Amygdala (tissue), 56 donors: Measurements from ENCODE around the gene SERGEF.

Source experiments
- DNase-seq, 56 donors: peaks; one replicate each; lab custom pipeline; 2025; lab: John Stamatoyannopoulos, UW

SERGEF gene

GRCh38 chr11:18012906-18013781 is at the start of gene SERGEF:
SERGEF (minus strand) TSS chr11:18013047; CDS start chr11:18013010, 37 bp downstream.
- peak in 55 of 56 donors; percentile 8 to 91 (median 74) for DNase-seq

- DNase-seq = no peak
Observed at GRCh38 chr11:18061351-18061750, 48.5 kb upstream of the SERGEF start.

GRCh38 chr11:18056561-18057181 is 43.8 kb upstream of the SERGEF start:
- no peak for DNase-seq

GRCh38 chr11:18054511-18055103 is 41.8 kb upstream of the SERGEF start:
- DNase-seq = no peak

GRCh38 chr11:18050848-18051247 is 38.0 kb upstream of the SERGEF start:
- DNase-seq = no peak

- peak in 2 of 56 donors; percentile 6 to 9 for DNase-seq
Observed at GRCh38 chr11:18046116-18046777, 33.4 kb upstream of the SERGEF start, which contains the start of gene TPH1. TPH1 (minus strand) TSS chr11:18046269; CDS start chr11:18040762, 5,507 bp downstream.

- no peak for DNase-seq
Observed at GRCh38 chr11:18036456-18036855, 23.6 kb upstream of the SERGEF start.

- DNase-seq = no peak
Observed at GRCh38 chr11:18027475-18027874, 14.6 kb upstream of the SERGEF start.

GRCh38 chr11:18022419-18022818 is 9.6 kb upstream of the SERGEF start:
- no peak for DNase-seq

GRCh38 chr11:18019650-18020049 is 6.8 kb upstream of the SERGEF start:
- no peak for DNase-seq

GRCh38 chr11:18016789-18017188 is 3.9 kb upstream of the SERGEF start:
- DNase-seq = no peak

GRCh38 chr11:18014876-18015275 is 2.0 kb upstream of the SERGEF start:
- no peak for DNase-seq

- peak in 2 of 56 donors; percentile 19 to 20 for DNase-seq
Observed at GRCh38 chr11:18013790-18014507, 1.1 kb upstream of the SERGEF start.

GRCh38 chr11:18012122-18012905 is 533 bp downstream of the SERGEF start:
- DNase-seq = peak in 24 of 56 donors; percentile 4 to 58 (median 40)

GRCh38 chr11:18011633-18012032 is 1.2 kb downstream of the SERGEF start:
- peak in 16 of 56 donors; percentile 1 to 58 (median 12) for DNase-seq

GRCh38 chr11:18010977-18011586 is 1.8 kb downstream of the SERGEF start:
- no peak for DNase-seq

- no peak for DNase-seq
Observed at GRCh38 chr11:18010121-18010670, 2.7 kb downstream of the SERGEF start.

GRCh38 chr11:18005376-18006129 is 7.3 kb downstream of the SERGEF start:
- no peak for DNase-seq
